NB4 (cell line): ENCODE data around the gene FMO3.

Source experiments
- DNase-seq: peaks from one replicate; pipeline ENCODE4 v3.0.0; 2010; ENCODE audit warnings: low read depth
- H3K4me3 ChIP-seq: one replicate; pipeline ENCODE4 v1.5.1; 2011; ENCODE audit warnings: mild to moderate bottlenecking, low read depth, low read length, moderate library complexity
- MYC ChIP-seq: IDR thresholded peaks from 2 replicates; pipeline ENCODE4 v1.6.1; 2011; ENCODE audit warnings: low read depth, low read length
- POLR2A ChIP-seq: IDR thresholded peaks from 2 replicates; pipeline ENCODE4 v1.6.1; 2011; ENCODE audit warnings: mild to moderate bottlenecking; ENCODE audit not compliant: insufficient read length; ENCODE audit errors: extremely low read depth
- TF ChIP-seq, protein P1 (sequence below): IDR thresholded peaks from 2 replicates; pipeline ENCODE4 v1.6.1; 2011; ENCODE audit warnings: low read depth, low read length
- TF ChIP-seq, protein P2 (sequence below): IDR thresholded peaks from one replicate; pipeline ENCODE4 v1.5.1; 2012; ENCODE audit warnings: low read depth, low read length

FMO3 gene

DNA sequence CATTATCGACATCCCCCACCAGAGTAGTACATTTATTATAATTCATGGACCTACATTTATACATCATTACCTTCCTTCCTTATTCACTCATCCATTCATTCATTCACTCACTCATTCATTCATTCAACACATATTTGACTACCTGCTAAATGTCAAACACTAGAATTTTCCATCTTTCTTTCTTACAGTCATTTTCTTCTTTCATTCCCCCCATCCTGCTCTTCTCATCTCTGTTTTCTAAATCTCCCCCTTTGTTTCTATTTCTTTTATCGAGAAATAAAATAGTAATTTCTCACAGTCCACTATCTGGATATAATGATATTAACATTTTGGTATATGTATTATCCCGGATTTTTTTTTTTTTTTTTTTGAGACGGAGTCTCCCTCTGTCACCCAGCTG, 27.8 kb upstream of the FMO3 start:
- no peak for DNase-seq
- no peak for TF ChIP-seq MYC
- no peak for TF ChIP-seq POLR2A
- TF ChIP-seq, protein P1, sequence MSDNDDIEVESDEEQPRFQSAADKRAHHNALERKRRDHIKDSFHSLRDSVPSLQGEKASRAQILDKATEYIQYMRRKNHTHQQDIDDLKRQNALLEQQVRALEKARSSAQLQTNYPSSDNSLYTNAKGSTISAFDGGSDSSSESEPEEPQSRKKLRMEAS, result no peak
- TF ChIP-seq, protein P2, sequence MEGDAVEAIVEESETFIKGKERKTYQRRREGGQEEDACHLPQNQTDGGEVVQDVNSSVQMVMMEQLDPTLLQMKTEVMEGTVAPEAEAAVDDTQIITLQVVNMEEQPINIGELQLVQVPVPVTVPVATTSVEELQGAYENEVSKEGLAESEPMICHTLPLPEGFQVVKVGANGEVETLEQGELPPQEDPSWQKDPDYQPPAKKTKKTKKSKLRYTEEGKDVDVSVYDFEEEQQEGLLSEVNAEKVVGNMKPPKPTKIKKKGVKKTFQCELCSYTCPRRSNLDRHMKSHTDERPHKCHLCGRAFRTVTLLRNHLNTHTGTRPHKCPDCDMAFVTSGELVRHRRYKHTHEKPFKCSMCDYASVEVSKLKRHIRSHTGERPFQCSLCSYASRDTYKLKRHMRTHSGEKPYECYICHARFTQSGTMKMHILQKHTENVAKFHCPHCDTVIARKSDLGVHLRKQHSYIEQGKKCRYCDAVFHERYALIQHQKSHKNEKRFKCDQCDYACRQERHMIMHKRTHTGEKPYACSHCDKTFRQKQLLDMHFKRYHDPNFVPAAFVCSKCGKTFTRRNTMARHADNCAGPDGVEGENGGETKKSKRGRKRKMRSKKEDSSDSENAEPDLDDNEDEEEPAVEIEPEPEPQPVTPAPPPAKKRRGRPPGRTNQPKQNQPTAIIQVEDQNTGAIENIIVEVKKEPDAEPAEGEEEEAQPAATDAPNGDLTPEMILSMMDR, result no peak
- H3K4me3 ChIP-seq, result no peak overlapping the region

DNA sequence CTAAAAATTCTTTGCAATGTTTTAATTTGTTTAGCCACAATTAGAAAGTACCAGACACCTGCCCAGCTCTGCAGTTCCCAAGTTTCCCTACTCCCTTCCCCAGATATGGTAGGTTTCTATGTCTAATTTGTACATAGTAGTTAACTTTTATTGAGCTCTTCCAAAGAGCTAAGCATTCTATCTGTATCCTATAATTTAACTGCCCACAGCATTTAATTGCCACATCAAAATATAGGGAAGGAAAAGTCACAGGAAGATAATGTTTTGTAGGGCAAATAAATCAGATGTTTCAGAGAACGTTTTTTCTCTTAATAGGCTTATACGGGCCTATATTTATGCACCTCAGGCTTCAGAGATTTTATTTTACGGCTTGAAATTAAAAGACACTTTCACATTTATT, 15.7 kb upstream of the FMO3 start:
- TF ChIP-seq POLR2A (no peak), MYC (no peak)
- TF ChIP-seq, protein P2, result no peak
- TF ChIP-seq, protein P1, result no peak
- DNase-seq, result no peak
- no peak overlapping the region for H3K4me3 ChIP-seq

DNA sequence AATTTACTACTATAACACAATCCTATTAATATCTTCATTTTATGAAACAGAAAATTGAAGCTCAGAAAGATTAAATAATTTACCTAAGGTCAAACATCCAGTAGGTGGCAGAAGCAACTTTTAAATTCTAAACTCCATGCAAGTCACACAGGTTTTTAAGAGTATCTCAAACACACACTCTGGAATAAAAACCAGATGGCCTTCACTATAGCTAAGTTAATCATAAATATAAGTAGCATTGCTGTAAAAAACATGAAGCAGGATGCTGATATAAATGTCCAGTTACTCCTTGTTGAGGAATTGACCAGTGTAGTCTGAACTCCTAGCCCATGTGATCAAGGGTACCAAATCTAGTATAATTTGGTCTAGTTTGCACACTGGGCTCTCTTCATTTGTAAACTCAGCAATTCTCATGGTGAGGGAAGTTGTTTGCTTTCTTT, 9.4 kb upstream of the FMO3 start:
- DNase-seq, result peak; percentile 14
- H3K4me3 ChIP-seq, result no peak overlapping the region

DNA sequence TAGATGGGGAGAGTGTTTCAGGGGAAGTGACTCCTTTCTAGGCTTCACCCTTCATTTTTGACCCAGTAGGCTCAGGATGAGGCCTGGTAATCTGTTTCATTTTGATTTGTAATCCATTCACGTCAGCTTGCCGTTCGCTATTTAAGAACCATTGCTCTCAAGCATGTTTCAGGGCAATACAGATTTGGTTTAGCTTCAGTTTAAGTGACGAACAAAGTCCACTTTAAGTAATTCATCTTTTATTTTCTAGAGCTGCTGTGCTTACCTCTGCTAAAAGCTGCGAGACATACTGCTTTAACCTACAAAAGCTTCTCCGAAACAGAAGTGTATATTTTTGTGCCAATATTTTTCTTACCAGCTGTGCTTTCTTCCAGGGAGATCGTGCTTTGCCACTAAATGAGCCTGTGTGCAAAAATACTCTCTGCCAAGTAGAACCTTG, 8.9 kb upstream of the FMO3 start:
- H3K4me3 ChIP-seq, result no peak overlapping the region
- TF ChIP-seq MYC, result no peak
- TF ChIP-seq, protein P2, result no peak
- TF ChIP-seq POLR2A, result no peak
- no peak for DNase-seq

More for the DNA sequence above, 9.4 kb upstream of the FMO3 start:
- no peak for TF ChIP-seq POLR2A
- TF ChIP-seq, protein P2, result peak; percentile 11
- TF ChIP-seq, protein P1, result no peak
- TF ChIP-seq MYC, result no peak

DNA sequence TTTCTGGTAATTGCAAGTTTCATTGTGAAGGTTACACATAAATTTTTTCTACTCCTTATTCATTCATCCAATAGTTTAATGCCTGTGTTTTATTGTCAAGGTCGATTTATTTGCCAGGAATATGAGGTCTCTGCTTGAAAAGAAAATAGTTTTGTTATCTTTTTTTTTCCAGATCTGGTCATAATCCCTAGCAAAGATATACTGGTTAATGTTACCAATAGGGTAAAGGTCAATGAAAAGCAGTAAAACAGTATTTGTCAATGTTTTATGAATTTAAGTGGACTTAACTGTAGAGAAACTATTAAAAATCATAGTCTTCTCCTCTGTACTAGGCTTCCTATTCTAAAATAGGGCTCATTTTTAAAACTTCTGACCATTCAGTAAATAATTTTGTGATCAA, 8.1 kb upstream of the FMO3 start:
- TF ChIP-seq, protein P2, result no peak
- no peak for DNase-seq
- H3K4me3 ChIP-seq, result no peak overlapping the region

DNA sequence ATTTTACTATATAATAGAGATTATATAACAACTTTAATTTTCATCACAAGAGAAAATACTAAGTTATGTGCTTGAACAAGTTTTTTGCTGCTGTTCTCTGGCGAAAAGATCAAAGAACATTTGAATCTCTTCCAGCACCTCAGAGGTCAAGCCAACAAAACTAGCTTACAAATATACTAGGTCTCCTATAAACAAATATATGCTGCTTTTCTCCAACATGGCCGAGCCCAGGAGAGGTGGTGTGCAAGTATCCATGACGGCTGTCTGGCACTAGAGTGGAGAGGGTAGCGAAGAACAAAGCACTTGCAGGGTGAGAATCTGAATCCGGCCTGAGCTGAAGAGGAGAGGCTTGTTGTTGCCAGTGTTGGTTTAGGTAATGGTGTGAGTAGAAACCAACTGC, 7.5 kb upstream of the FMO3 start:
- no peak for DNase-seq
- TF ChIP-seq POLR2A (no peak), MYC (no peak)
- TF ChIP-seq, protein P1, result no peak
- TF ChIP-seq, protein P2, result no peak
- H3K4me3 ChIP-seq, result no peak overlapping the region
